GM23338 (cell line): ENCODE results near the gene PPP2R2B.

ENCODE experiments used
- CREB1 ChIP-seq: fragments of 250-450 bp; sonication (Bioruptor Pico); IDR thresholded peaks from 2 replicates; pipeline ENCODE4 v1.5.0; 2020; ENCODE audit warnings: low read depth, mild to moderate bottlenecking, moderate library complexity
- CTCF ChIP-seq, 2 experiments: fragments of 200-600 bp in 1 of 2; sonication (generic) in 1 of 2; conservative IDR thresholded peaks; 2 replicates each; pipeline versions ENCODE4 v1.5.1 to v1.6.1; 2016 to 2017; ENCODE audit warnings: antibody characterized with exemption in 2 of 2, low read depth in 2 of 2, mild to moderate bottlenecking in 2 of 2, moderate library complexity in 1 of 2
- ETS1 ChIP-seq: IDR thresholded peaks from 2 replicates; pipeline ENCODE4 v1.6.1; 2016; ENCODE audit warnings: antibody characterized with exemption
- EZH2 ChIP-seq: fragments of 200-600 bp; sonication (generic); IDR thresholded peaks from one replicate; pipeline ENCODE4 v1.8.0; 2017; ENCODE audit warnings: antibody characterized with exemption, mild to moderate bottlenecking, low read depth; ENCODE audit not compliant: unreplicated experiment
- EZH2phosphoT487 ChIP-seq: fragments of 200-600 bp; sonication (generic); IDR thresholded peaks from one replicate; pipeline ENCODE4 v1.8.1; 2018; ENCODE audit warnings: antibody characterized with exemption; ENCODE audit not compliant: unreplicated experiment
- JUNB ChIP-seq: IDR thresholded peaks from one replicate; pipeline ENCODE4 v1.6.1; 2016; ENCODE audit warnings: antibody characterized with exemption; ENCODE audit not compliant: unreplicated experiment
- NANOG ChIP-seq: IDR thresholded peaks from 2 replicates; pipeline ENCODE4 v1.6.1; 2016; ENCODE audit warnings: antibody characterized with exemption, borderline replicate concordance
- POLR2AphosphoS5 ChIP-seq: IDR thresholded peaks from 2 replicates; pipeline ENCODE4 v1.6.1; 2016; ENCODE audit warnings: antibody characterized with exemption, low read depth
- REST ChIP-seq: IDR thresholded peaks from one replicate; pipeline ENCODE4 v1.6.1; 2018; ENCODE audit warnings: antibody characterized with exemption; ENCODE audit not compliant: unreplicated experiment
- STAT1 ChIP-seq: IDR thresholded peaks from one replicate; pipeline ENCODE4 v1.6.1; 2016; ENCODE audit warnings: antibody characterized with exemption; ENCODE audit not compliant: unreplicated experiment
- ZNF114 ChIP-seq: fragments of 250-450 bp; sonication (Bioruptor Pico); IDR thresholded peaks from 2 replicates; pipeline ENCODE4 v1.5.0; 2020; ENCODE audit warnings: mild to moderate bottlenecking, moderate library complexity
- ZNF331 ChIP-seq: fragments of 250-450 bp; sonication (Bioruptor Pico); IDR thresholded peaks from 2 replicates; pipeline ENCODE4 v1.5.0; 2020; ENCODE audit warnings: low read depth, mild to moderate bottlenecking, moderate library complexity
- ZNF462 ChIP-seq: fragments of 250-450 bp; sonication (Bioruptor Pico); IDR thresholded peaks from 2 replicates; pipeline ENCODE4 v1.5.0; 2020; ENCODE audit warnings: mild to moderate bottlenecking, moderate library complexity

GRCh38 chr5:146645342-146645741 is 233.2 kb downstream of the PPP2R2B start:
- TF ChIP-seq CTCF (conservative IDR thresholded peaks at IDR 0.05; ENCODE audit: low read depth in 2 of 2), result no peak
- TF ChIP-seq REST, result peak; percentile 88
- TF ChIP-seq POLR2AphosphoS5, result no peak
- no peak for TF ChIP-seq EZH2
- TF ChIP-seq ZNF114 (CRISPR knock-in tag), result no peak
- no peak for TF ChIP-seq ETS1
- no peak for TF ChIP-seq JUNB
- TF ChIP-seq EZH2phosphoT487, result no peak
- no peak for TF ChIP-seq CREB1 (CRISPR knock-in tag)
- TF ChIP-seq ZNF462 (CRISPR knock-in tag), result no peak
- TF ChIP-seq STAT1, result no peak
- TF ChIP-seq NANOG, result no peak
- TF ChIP-seq ZNF331, result no peak
